Measurements from ENCODE around the gene ANXA1. TPM values are rescaled to one million over a fixed set of nuclear protein-coding genes. Genes with fewer than 3 reads are reported as not detected.
A peak's percentile ranks its signal among the peaks of the same experiment; 100 is the strongest.

ANXA1 gene
- total RNA-seq, 1 experiment from 2014 or later, result 2.1 TPM

DNA sequence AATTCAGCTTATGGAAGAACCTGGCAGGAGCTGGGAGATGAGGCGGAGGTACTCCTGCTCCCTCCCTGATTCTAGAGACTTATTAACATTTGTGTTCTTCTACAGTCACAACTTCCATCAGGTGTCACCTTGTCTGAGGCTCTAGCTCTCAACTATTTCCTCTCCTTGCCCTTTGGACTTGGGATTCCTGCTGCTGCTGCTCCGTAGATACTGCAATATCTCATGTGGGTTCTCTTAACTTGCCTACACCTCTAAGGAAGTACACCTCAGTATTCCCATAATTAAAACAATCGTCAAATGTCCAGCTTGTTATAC, 21.2 kb downstream of the ANXA1 start:
- CTCF ChIA-PET, result interaction anchor here (2.7 kb wide), 1 partner anchor 65 kb away, joined by 16 read pairs; no protein-coding TSS in a partner anchor
- H3K4me3 Mint-ChIP-seq, result no peak overlapping the region
- no peak for ATAC-seq

DNA sequence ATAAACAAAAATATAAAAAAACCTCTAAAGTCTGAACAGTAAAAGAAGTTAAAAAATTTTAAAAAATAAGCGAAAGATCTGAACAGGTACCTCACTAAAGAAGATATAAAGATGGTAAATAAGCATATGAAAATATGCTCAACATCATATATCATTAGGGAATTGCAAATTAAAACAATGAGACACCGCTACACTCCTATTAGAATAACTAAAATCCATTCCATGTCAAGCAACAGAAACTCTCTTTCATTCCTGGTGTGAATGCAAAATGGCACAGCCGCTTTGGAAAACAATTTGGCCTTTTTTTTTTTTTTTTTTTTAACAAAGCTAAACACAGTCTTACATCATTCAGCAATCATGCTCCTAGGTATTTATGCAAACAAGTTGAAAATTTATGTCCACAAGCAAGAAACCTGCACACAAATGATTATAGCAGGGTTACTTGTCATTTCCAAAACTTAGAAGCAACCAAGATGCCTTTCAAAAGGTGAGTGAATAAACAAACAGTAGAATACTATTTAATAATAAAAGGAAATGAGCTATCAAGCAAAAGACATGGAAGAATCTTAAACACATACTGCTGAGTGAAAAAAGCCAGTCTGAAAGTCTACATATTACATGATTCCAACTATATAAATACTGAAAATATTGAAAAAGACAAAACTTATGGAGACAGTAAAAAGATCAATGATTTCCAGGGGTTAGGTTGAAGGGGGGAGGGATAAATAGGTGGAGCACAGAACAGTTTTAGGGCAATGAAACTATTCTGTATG, 22.1 kb downstream of the ANXA1 start:
- ChIA-PET POLR2A (interaction anchor here (0.6 kb wide), 1 partner anchor 522 kb away, joined by 6 read pairs; no protein-coding TSS in a partner anchor), CTCF (interaction anchor here (2.7 kb wide), 1 partner anchor 66 kb away, joined by 16 read pairs; no protein-coding TSS in a partner anchor)
- Mint-ChIP-seq H3K27me3 (ENCODE audit: low read depth) (no peaks in the 10 kb centered on the region), H3K27ac (no peak overlapping the region), H3K36me3 (no peaks in the 10 kb centered on the region), H3K4me3 (no peak overlapping the region), H3K9me3 (no peaks in the 10 kb centered on the region), H3K4me1 (peaks cover 11% of the 10 kb centered on the region; the same call in 1 of the 2 replicates)
- no peak for ATAC-seq
- TF ChIP-seq, protein P1, sequence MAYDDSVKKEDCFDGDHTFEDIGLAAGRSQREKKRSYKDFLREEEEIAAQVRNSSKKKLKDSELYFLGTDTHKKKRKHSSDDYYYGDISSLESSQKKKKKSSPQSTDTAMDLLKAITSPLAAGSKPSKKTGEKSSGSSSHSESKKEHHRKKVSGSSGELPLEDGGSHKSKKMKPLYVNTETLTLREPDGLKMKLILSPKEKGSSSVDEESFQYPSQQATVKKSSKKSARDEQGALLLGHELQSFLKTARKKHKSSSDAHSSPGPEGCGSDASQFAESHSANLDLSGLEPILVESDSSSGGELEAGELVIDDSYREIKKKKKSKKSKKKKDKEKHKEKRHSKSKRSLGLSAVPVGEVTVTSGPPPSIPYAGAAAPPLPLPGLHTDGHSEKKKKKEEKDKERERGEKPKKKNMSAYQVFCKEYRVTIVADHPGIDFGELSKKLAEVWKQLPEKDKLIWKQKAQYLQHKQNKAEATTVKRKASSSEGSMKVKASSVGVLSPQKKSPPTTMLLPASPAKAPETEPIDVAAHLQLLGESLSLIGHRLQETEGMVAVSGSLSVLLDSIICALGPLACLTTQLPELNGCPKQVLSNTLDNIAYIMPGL (CRISPR knock-in tag; IDR thresholded peaks at IDR 0.05), result no peak
- no peak for TF ChIP-seq ZNF232 (CRISPR knock-in tag; IDR thresholded peaks at IDR 0.05)
- no peak for TF ChIP-seq ESRRA (CRISPR knock-in tag; IDR thresholded peaks at IDR 0.05; ENCODE audit: borderline replicate concordance)
- TF ChIP-seq, protein P2, sequence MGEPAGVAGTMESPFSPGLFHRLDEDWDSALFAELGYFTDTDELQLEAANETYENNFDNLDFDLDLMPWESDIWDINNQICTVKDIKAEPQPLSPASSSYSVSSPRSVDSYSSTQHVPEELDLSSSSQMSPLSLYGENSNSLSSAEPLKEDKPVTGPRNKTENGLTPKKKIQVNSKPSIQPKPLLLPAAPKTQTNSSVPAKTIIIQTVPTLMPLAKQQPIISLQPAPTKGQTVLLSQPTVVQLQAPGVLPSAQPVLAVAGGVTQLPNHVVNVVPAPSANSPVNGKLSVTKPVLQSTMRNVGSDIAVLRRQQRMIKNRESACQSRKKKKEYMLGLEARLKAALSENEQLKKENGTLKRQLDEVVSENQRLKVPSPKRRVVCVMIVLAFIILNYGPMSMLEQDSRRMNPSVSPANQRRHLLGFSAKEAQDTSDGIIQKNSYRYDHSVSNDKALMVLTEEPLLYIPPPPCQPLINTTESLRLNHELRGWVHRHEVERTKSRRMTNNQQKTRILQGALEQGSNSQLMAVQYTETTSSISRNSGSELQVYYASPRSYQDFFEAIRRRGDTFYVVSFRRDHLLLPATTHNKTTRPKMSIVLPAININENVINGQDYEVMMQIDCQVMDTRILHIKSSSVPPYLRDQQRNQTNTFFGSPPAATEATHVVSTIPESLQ (CRISPR knock-in tag; IDR thresholded peaks at IDR 0.05), result no peak
- TF ChIP-seq HMGA2 (CRISPR knock-in tag; IDR thresholded peaks at IDR 0.05), result no peak
- DNase-seq (ENCODE audit: low spot score), result no peak

More for the DNA sequence above, 21.2 kb downstream of the ANXA1 start:
- POLR2A ChIA-PET, result no interaction called here
- peaks cover 9% of the 10 kb centered on the region; the same call in 1 of the 2 replicates for H3K4me1 Mint-ChIP-seq
- no peaks in the 10 kb centered on the region for H3K9me3 Mint-ChIP-seq
- DNase-seq (ENCODE audit: low spot score), result no peak
- TF ChIP-seq SOX15 (CRISPR knock-in tag; IDR thresholded peaks at IDR 0.05) (no peak), FOXJ3 (CRISPR knock-in tag; IDR thresholded peaks at IDR 0.05; ENCODE audit: borderline replicate concordance) (no peak), NR2C2 (CRISPR knock-in tag; IDR thresholded peaks at IDR 0.05) (no peak), FOXK1 (CRISPR knock-in tag; IDR thresholded peaks at IDR 0.05) (no peak), ZNF138 (CRISPR knock-in tag; conservative IDR thresholded peaks at IDR 0.05) (no peak), MYBL2 (CRISPR knock-in tag; IDR thresholded peaks at IDR 0.05) (no peak), ESRRA (CRISPR knock-in tag; IDR thresholded peaks at IDR 0.05; ENCODE audit: borderline replicate concordance) (no peak), JAZF1 (CRISPR knock-in tag; IDR thresholded peaks at IDR 0.05) (no peak)
- TF ChIP-seq, protein P3, sequence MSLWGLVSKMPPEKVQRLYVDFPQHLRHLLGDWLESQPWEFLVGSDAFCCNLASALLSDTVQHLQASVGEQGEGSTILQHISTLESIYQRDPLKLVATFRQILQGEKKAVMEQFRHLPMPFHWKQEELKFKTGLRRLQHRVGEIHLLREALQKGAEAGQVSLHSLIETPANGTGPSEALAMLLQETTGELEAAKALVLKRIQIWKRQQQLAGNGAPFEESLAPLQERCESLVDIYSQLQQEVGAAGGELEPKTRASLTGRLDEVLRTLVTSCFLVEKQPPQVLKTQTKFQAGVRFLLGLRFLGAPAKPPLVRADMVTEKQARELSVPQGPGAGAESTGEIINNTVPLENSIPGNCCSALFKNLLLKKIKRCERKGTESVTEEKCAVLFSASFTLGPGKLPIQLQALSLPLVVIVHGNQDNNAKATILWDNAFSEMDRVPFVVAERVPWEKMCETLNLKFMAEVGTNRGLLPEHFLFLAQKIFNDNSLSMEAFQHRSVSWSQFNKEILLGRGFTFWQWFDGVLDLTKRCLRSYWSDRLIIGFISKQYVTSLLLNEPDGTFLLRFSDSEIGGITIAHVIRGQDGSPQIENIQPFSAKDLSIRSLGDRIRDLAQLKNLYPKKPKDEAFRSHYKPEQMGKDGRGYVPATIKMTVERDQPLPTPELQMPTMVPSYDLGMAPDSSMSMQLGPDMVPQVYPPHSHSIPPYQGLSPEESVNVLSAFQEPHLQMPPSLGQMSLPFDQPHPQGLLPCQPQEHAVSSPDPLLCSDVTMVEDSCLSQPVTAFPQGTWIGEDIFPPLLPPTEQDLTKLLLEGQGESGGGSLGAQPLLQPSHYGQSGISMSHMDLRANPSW (CRISPR knock-in tag; conservative IDR thresholded peaks at IDR 0.05; ENCODE audit: low read depth), result no peak
- TF ChIP-seq, protein P4, sequence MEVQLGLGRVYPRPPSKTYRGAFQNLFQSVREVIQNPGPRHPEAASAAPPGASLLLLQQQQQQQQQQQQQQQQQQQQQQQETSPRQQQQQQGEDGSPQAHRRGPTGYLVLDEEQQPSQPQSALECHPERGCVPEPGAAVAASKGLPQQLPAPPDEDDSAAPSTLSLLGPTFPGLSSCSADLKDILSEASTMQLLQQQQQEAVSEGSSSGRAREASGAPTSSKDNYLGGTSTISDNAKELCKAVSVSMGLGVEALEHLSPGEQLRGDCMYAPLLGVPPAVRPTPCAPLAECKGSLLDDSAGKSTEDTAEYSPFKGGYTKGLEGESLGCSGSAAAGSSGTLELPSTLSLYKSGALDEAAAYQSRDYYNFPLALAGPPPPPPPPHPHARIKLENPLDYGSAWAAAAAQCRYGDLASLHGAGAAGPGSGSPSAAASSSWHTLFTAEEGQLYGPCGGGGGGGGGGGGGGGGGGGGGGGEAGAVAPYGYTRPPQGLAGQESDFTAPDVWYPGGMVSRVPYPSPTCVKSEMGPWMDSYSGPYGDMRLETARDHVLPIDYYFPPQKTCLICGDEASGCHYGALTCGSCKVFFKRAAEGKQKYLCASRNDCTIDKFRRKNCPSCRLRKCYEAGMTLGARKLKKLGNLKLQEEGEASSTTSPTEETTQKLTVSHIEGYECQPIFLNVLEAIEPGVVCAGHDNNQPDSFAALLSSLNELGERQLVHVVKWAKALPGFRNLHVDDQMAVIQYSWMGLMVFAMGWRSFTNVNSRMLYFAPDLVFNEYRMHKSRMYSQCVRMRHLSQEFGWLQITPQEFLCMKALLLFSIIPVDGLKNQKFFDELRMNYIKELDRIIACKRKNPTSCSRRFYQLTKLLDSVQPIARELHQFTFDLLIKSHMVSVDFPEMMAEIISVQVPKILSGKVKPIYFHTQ (CRISPR knock-in tag; IDR thresholded peaks at IDR 0.05), result no peak
- TF ChIP-seq, protein P5, sequence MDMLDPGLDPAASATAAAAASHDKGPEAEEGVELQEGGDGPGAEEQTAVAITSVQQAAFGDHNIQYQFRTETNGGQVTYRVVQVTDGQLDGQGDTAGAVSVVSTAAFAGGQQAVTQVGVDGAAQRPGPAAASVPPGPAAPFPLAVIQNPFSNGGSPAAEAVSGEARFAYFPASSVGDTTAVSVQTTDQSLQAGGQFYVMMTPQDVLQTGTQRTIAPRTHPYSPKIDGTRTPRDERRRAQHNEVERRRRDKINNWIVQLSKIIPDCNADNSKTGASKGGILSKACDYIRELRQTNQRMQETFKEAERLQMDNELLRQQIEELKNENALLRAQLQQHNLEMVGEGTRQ (CRISPR knock-in tag; IDR thresholded peaks at IDR 0.05), result no peak
- no peaks in the 10 kb centered on the region for H3K36me3 Mint-ChIP-seq
- H3K27ac Mint-ChIP-seq, result peak overlapping the region; percentile 73
- H3K27me3 Mint-ChIP-seq (ENCODE audit: low read depth), result no peaks in the 10 kb centered on the region
